Neural cell (in vitro differentiated cells): Measurements from ENCODE around the gene FIBCD1. TPM values are rescaled to one million over a fixed set of nuclear protein-coding genes. Genes with fewer than 3 reads are reported as not detected.

Experiments used
- H2AFZ ChIP-seq: fragments of 200-600, 300-800 bp; sonication (generic), shearing (Covaris generic); 2 replicates; pipeline ENCODE4 v1.6.0; 2014; ENCODE audit warnings: low read depth, mild to moderate bottlenecking, antibody characterized with exemption, low read length, moderate library complexity
- H3F3A ChIP-seq: fragments of 200-600 bp; shearing (Covaris generic); 2 replicates; pipeline ENCODE4 v1.6.1; 2016; ENCODE audit warnings: mild to moderate bottlenecking, moderate library complexity, mixed read lengths, antibody characterized with exemption, low read length; ENCODE audit not compliant: insufficient read depth, poor library complexity, severe bottlenecking
- H3K27ac ChIP-seq: fragments of 200-600, 300-800 bp; sonication (generic), shearing (Covaris generic); 2 replicates; pipeline ENCODE4 v1.5.1; 2014; ENCODE audit warnings: mild to moderate bottlenecking, low read length, moderate library complexity
- H3K27me3 ChIP-seq: fragments of 300-800, 200-600 bp; sonication (generic), shearing (Covaris generic); 2 replicates; pipeline ENCODE4 v1.6.0; 2014; ENCODE audit warnings: mild to moderate bottlenecking, low read depth, low read length, moderate library complexity; ENCODE audit not compliant: insufficient read depth
- H3K36me3 ChIP-seq: fragments of 300-800, 200-600 bp; sonication (generic), shearing (Covaris generic); 2 replicates; pipeline ENCODE4 v1.5.1; 2014; ENCODE audit warnings: mild to moderate bottlenecking, antibody characterized with exemption, low read length, moderate library complexity; ENCODE audit not compliant: insufficient read depth
- H3K4me2 ChIP-seq: fragments of 300-800, 200-600 bp; sonication (generic), shearing (Covaris generic); 2 replicates; pipeline ENCODE4 v1.6.0; 2014; ENCODE audit warnings: mild to moderate bottlenecking, low read length
- H3K4me3 ChIP-seq: fragments of 300-800, 200-600 bp; sonication (generic), shearing (Covaris generic); 2 replicates; pipeline ENCODE4 v1.5.1; 2014; ENCODE audit warnings: mild to moderate bottlenecking, low read length, moderate library complexity
- H3K79me2 ChIP-seq: fragments of 200-600 bp; shearing (Covaris generic); replicated peaks from 2 replicates; pipeline ENCODE4 v1.6.0; 2014; ENCODE audit warnings: mild to moderate bottlenecking, low read length, moderate library complexity; ENCODE audit not compliant: insufficient read depth
- H3K9ac ChIP-seq: fragments of 300-800, 200-600 bp; sonication (generic), shearing (Covaris generic); 2 replicates; pipeline ENCODE4 v1.6.1; 2016; ENCODE audit warnings: mild to moderate bottlenecking, low read length, mixed read lengths
- H3K9me2 ChIP-seq: fragments of 200-600 bp; shearing (Covaris generic); 2 replicates; pipeline ENCODE4 v1.6.1; 2016; ENCODE audit warnings: mild to moderate bottlenecking, low read length, mixed read lengths; ENCODE audit not compliant: insufficient read depth
- H3K9me3 ChIP-seq: fragments of 200-600, 300-800 bp; sonication (generic), shearing (Covaris generic); 2 replicates; pipeline ENCODE4 v1.6.1; 2016; ENCODE audit warnings: mild to moderate bottlenecking, mixed run types, low read length, moderate library complexity, mixed read lengths
- H4K20me1 ChIP-seq: fragments of 200-600 bp; shearing (Covaris generic); 2 replicates; pipeline ENCODE4 v1.6.1; 2016; ENCODE audit warnings: mild to moderate bottlenecking, mixed run types; ENCODE audit not compliant: insufficient read depth
- CTCF ChIP-seq: fragments of 450-650 bp; IDR thresholded peaks from 2 replicates; pipeline ENCODE4 v1.5.1; 2014; ENCODE audit warnings: antibody characterized with exemption, mild to moderate bottlenecking, moderate library complexity; ENCODE audit not compliant: poor library complexity, severe bottlenecking
- EP300 ChIP-seq: fragments of 450-650 bp; conservative IDR thresholded peaks from 2 replicates; pipeline ENCODE4 v1.6.1; 2014; ENCODE audit warnings: antibody characterized with exemption, mild to moderate bottlenecking, moderate library complexity; ENCODE audit not compliant: poor library complexity, severe bottlenecking
- EZH2 ChIP-seq: fragments of 200-600, 300-800 bp; shearing (Covaris generic), sonication (generic); IDR thresholded peaks from 2 replicates; pipeline ENCODE4 v1.6.1; 2014; ENCODE audit warnings: antibody characterized with exemption, low read length, borderline replicate concordance, mild to moderate bottlenecking; ENCODE audit not compliant: insufficient read depth, poor library complexity, severe bottlenecking
- MXI1 ChIP-seq: fragments of 450-650 bp; conservative IDR thresholded peaks from 2 replicates; pipeline ENCODE4 v1.6.1; 2014; ENCODE audit warnings: antibody characterized with exemption, mild to moderate bottlenecking; ENCODE audit not compliant: poor library complexity, severe bottlenecking
- POLR2AphosphoS5 ChIP-seq: IDR thresholded peaks from 2 replicates; pipeline ENCODE4 v1.6.1; 2012
- RAD21 ChIP-seq: fragments of 450-650 bp; conservative IDR thresholded peaks from 2 replicates; pipeline ENCODE4 v1.6.1; 2014; ENCODE audit warnings: antibody characterized with exemption, mild to moderate bottlenecking, moderate library complexity
- REST ChIP-seq: IDR thresholded peaks from 2 replicates; pipeline ENCODE4 v1.6.1; 2012; ENCODE audit warnings: borderline replicate concordance
- SMC3 ChIP-seq: fragments of 450-650 bp; conservative IDR thresholded peaks from 2 replicates; pipeline ENCODE4 v1.6.1; 2014; ENCODE audit warnings: antibody characterized with exemption, mild to moderate bottlenecking, moderate library complexity; ENCODE audit not compliant: poor library complexity
- TAF1 ChIP-seq: IDR thresholded peaks from 2 replicates; pipeline ENCODE4 v1.6.1; 2012; ENCODE audit warnings: low read depth
- polyA plus RNA-seq: library from polyadenylated mRNA; depleted of rRNA; stranded (reverse); fragments of >200 nt; gene quantifications from 2 replicates; pipeline ENCODE4 v1.2.3, GENCODE V29; 2014

Gene FIBCD1
- polyA plus RNA-seq, 1 donor from 2014 or later, result 2.7 TPM

- H3K27ac ChIP-seq, result no peak within 1 kb of the TSS
- no peak within 1 kb of the TSS for H3K4me2 ChIP-seq
- H3K4me3 ChIP-seq, result no peak within 1 kb of the TSS
- H2AFZ ChIP-seq, result no peak within 1 kb of the TSS
- no peaks in the 10 kb centered on the region for H3K79me2 ChIP-seq
- H4K20me1 ChIP-seq, result no peaks in the 10 kb centered on the region
- no peaks in the 10 kb centered on the region for H3K9me2 ChIP-seq
- no peak within 1 kb of the TSS for H3K9ac ChIP-seq
- TF ChIP-seq SMC3 (no peak), POLR2AphosphoS5 (no peak), TAF1 (no peak), RAD21 (no peak), REST (no peak), EZH2 (no peak), MXI1 (no peak)
- H3K9me3 ChIP-seq, result no peaks in the 10 kb centered on the region
- no peaks in the 10 kb centered on the region for H3K27me3 ChIP-seq
- peaks cover 3% of the 10 kb centered on the region for H3F3A ChIP-seq
- H3K36me3 ChIP-seq, result no peaks in the 10 kb centered on the region
Observed at GRCh38 chr9:130896233-130897014, 42.6 kb downstream of the FIBCD1 start, which contains the start of gene QRFP. TSS of gene QRFP (minus strand) at chr9:130896812. CDS start at chr9:130893838, 2,974 bp downstream.

- no peak overlapping the region for H3K27ac ChIP-seq
- H3F3A ChIP-seq, result peaks cover 7% of the 10 kb centered on the region
- no peaks in the 10 kb centered on the region for H3K9me3 ChIP-seq
- H3K9me2 ChIP-seq, result no peaks in the 10 kb centered on the region
- no peak overlapping the region for H3K4me2 ChIP-seq
- TF ChIP-seq RAD21 (no peak), POLR2AphosphoS5 (no peak), MXI1 (no peak), EP300 (no peak), CTCF (no peak), SMC3 (no peak), REST (no peak)
- no peak overlapping the region for H3K9ac ChIP-seq
- H4K20me1 ChIP-seq, result no peaks in the 10 kb centered on the region
- no peak overlapping the region for H2AFZ ChIP-seq
- no peak overlapping the region for H3K4me3 ChIP-seq
- H3K36me3 ChIP-seq, result no peaks in the 10 kb centered on the region
- H3K79me2 ChIP-seq, result no peaks in the 10 kb centered on the region
- no peaks in the 10 kb centered on the region for H3K27me3 ChIP-seq
Observed at GRCh38 chr9:130895481-130896232, 43.4 kb downstream of the FIBCD1 start.
